CD4-positive, alpha-beta memory T cell (primary cell): ENCODE data around the gene ARID1B. TPM values are rescaled to one million over a fixed set of nuclear protein-coding genes. Genes with fewer than 3 reads are reported as not detected.

ENCODE experiments used
- CTCF ChIA-PET: fragments of 350-600 bp; sonication (Branson Sonifier 250); formaldehyde crosslinking; loops from one replicate; lab custom pipeline; 2021; ENCODE audit warnings: inconsistent platforms; ENCODE audit not compliant: partially characterized antibody; lab: Charles Lee
- POLR2A ChIA-PET: fragments of 350-600 bp; sonication (Branson Sonifier 250); formaldehyde crosslinking; loops from one replicate; lab custom pipeline; 2021; ENCODE audit not compliant: partially characterized antibody; lab: Charles Lee
- DNase-seq, 5 donors: peaks; one replicate each; pipeline versions ENCODE4 v3.0.0 to v3.0.0-alpha.2; 2020 to 2022; ENCODE audit warnings: mixed read lengths in 1 of 5
- H3K27ac ChIP-seq: one replicate; pipeline ENCODE4 v1.7.0; 2013; ENCODE audit warnings: low read depth, low read length
- H3K27me3 ChIP-seq: 2 replicates; pipeline ENCODE4 v1.7.0; 2013; ENCODE audit warnings: mild to moderate bottlenecking, low read length, moderate library complexity; ENCODE audit not compliant: insufficient read depth
- H3K36me3 ChIP-seq: 2 replicates; pipeline ENCODE4 v1.7.0; 2013; ENCODE audit warnings: mild to moderate bottlenecking, low read length, moderate library complexity; ENCODE audit not compliant: insufficient read depth
- H3K4me1 ChIP-seq: 2 replicates; pipeline ENCODE4 v1.7.0; 2013; ENCODE audit warnings: mild to moderate bottlenecking, low read length, moderate library complexity; ENCODE audit not compliant: insufficient read depth
- H3K4me3 ChIP-seq, 2 donors: one replicate each; pipeline ENCODE4 v1.7.0; 2013; ENCODE audit warnings: low read length in 2 of 2, mild to moderate bottlenecking in 1 of 2
- H3K9me3 ChIP-seq, 2 donors: one replicate each; pipeline ENCODE4 v1.7.0; 2013; ENCODE audit warnings: low read length in 2 of 2, control low read depth in 1 of 2; ENCODE audit not compliant: control insufficient read depth in 1 of 2
- H3K27ac Mint-ChIP-seq, 7 donors: one replicate each; pipeline ENCODE4 v1.8.0; 2020 to 2021; ENCODE audit warnings: mixed read lengths in 7 of 7, mild to moderate bottlenecking in 6 of 7, inconsistent platforms in 3 of 7, moderate library complexity in 3 of 7
- H3K27me3 Mint-ChIP-seq, 2 donors: one replicate each; pipeline ENCODE4 v1.8.0; 2020 to 2021; ENCODE audit warnings: mixed read lengths in 2 of 2
- H3K36me3 Mint-ChIP-seq, 2 donors: one replicate each; pipeline ENCODE4 v1.8.0; 2020 to 2021; ENCODE audit warnings: mixed read lengths in 2 of 2, inconsistent platforms in 1 of 2, mild to moderate bottlenecking in 1 of 2
- H3K4me1 Mint-ChIP-seq, 4 donors: one replicate each; pipeline ENCODE4 v1.8.0; 2020 to 2021; ENCODE audit warnings: mixed read lengths in 4 of 4, mild to moderate bottlenecking in 1 of 4
- H3K4me3 Mint-ChIP-seq, 8 donors: one replicate each; pipeline ENCODE4 v1.8.0; 2020 to 2021; ENCODE audit warnings: mixed read lengths in 8 of 8, mild to moderate bottlenecking in 7 of 8, moderate library complexity in 6 of 8, inconsistent platforms in 3 of 8
- H3K9me3 Mint-ChIP-seq, 8 donors: one replicate each; pipeline ENCODE4 v1.8.0; 2020 to 2021; ENCODE audit warnings: mixed read lengths in 8 of 8, mild to moderate bottlenecking in 5 of 8, inconsistent platforms in 3 of 8, moderate library complexity in 1 of 8
- intact Hi-C: fragments of 100-400 bp; cut with micrococcal nuclease; formaldehyde crosslinking; loops from one replicate; pipeline ENCODE4 v1.15.1; 2023
- polyA plus RNA-seq, 2 donors: library from polyadenylated mRNA; unstranded; fragments of 300-500 nt; fragmentation: Illumina TruSeq; gene quantifications; one replicate each; pipeline ENCODE4 v1.2.3, GENCODE V29; 2021
- total RNA-seq, 2 experiments: library from RNA; stranded (reverse); gene quantifications; one replicate each; pipeline ENCODE4 v1.2.3, GENCODE V29; 2021

Gene ARID1B
- total and polyA plus RNA-seq, 4 experiments from 2014 or later, result 5.4 to 131 (median 72.4) TPM

DNA sequence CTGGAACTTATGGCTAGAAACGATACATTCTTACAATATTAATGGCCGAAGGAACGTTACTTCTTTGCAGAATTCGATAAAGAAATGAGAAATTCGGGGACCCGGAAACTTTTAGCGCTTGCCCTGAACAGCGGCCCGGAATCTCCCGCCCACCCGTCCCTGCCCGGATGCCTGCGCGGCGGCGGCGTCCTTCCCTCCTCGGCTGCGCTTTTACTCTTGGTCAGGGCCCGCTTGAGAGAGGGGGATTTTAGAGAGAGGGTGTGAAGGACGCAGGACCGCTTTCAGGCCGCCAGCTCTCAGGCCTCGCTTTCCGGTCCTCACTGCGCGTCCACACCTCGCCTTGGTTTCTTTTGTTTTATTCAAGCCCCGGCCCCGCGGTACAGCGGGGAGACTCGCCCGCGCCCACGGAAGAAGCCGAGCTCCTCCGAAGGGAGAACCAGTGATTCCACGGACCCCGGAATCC, 243.7 kb downstream of the ARID1B start:
- Histone ChIP-seq H3K4me1 (peaks cover 31% of the 10 kb centered on the region), H3K36me3 (no peaks in the 10 kb centered on the region), H3K27ac (peak overlapping the region; percentile 98), H3K27me3 (no peaks in the 10 kb centered on the region), H3K9me3 (no peaks in the 10 kb centered on the region), H3K4me3 (peak overlapping the region; percentile 39 to 86)
- Mint-ChIP-seq H3K4me1 (peaks cover 30 to 56% (median 46%) of the 10 kb centered on the region in 4 donors), H3K9me3 (no peaks in the 10 kb centered on the region), H3K27me3 (no peaks in the 10 kb centered on the region), H3K36me3 (peaks cover 0 to 6% of the 10 kb centered on the region in 2 donors), H3K4me3 (peak overlapping the region; percentile 90 to 98 (median 96)), H3K27ac (peak overlapping the region; percentile 97 to 100 (median 99))
- ChIA-PET CTCF (interaction anchor here (1.1 to 2.1 kb wide), 3 partner anchors 12 to 254 kb away, joined by 3 to 7 read pairs (median 4); no protein-coding TSS in a partner anchor), POLR2A (interaction anchor here (0.8 to 3.8 kb wide), 22 partner anchors 9 to 1707 kb away, joined by 3 to 62 read pairs (median 4); partner anchors contain the start of genes ARID1B, TFB1M and ZDHHC14)
- peak in 1 of 5 donors; percentile 74 for DNase-seq
- intact Hi-C loops, result loop anchor here (1.0 to 2.0 kb wide), 6 partner anchors 33 to 1707 kb away; partner anchors contain the start of genes ARID1B and TFB1M

GRCh38 chr6:157021344-157021992, 244.3 kb downstream of the ARID1B start:
- Histone ChIP-seq H3K27me3 (no peaks in the 10 kb centered on the region), H3K4me3 (peak overlapping the region; percentile 54 to 86), H3K36me3 (no peaks in the 10 kb centered on the region), H3K4me1 (peaks cover 31% of the 10 kb centered on the region), H3K27ac (peak overlapping the region; percentile 98), H3K9me3 (no peaks in the 10 kb centered on the region)
- ChIA-PET POLR2A (interaction anchor here (0.6 to 3.8 kb wide), 27 partner anchors 8 to 1707 kb away, joined by 3 to 62 read pairs (median 4); partner anchors contain the start of genes ARID1B, TFB1M and ZDHHC14), CTCF (interaction anchor here (1.1 to 2.1 kb wide), 3 partner anchors 11 to 254 kb away, joined by 3 to 7 read pairs (median 4); no protein-coding TSS in a partner anchor)
- peak overlapping the region; percentile 95 to 98 (median 96) for H3K4me3 Mint-ChIP-seq
- peaks cover 30 to 55% (median 44%) of the 10 kb centered on the region in 4 donors for H3K4me1 Mint-ChIP-seq
- peak; percentile 88 to 93 (median 91) for DNase-seq
- no peaks in the 10 kb centered on the region for H3K9me3 Mint-ChIP-seq
- H3K27me3 Mint-ChIP-seq, result no peaks in the 10 kb centered on the region
- H3K27ac Mint-ChIP-seq, result peak overlapping the region; percentile 97 to 100 (median 99)
- H3K36me3 Mint-ChIP-seq, result peaks cover 4 to 6% of the 10 kb centered on the region in 2 donors
- intact Hi-C loops, result loop anchor here (1.0 to 2.0 kb wide), 6 partner anchors 33 to 1707 kb away; partner anchors contain the start of genes ARID1B and TFB1M

DNA sequence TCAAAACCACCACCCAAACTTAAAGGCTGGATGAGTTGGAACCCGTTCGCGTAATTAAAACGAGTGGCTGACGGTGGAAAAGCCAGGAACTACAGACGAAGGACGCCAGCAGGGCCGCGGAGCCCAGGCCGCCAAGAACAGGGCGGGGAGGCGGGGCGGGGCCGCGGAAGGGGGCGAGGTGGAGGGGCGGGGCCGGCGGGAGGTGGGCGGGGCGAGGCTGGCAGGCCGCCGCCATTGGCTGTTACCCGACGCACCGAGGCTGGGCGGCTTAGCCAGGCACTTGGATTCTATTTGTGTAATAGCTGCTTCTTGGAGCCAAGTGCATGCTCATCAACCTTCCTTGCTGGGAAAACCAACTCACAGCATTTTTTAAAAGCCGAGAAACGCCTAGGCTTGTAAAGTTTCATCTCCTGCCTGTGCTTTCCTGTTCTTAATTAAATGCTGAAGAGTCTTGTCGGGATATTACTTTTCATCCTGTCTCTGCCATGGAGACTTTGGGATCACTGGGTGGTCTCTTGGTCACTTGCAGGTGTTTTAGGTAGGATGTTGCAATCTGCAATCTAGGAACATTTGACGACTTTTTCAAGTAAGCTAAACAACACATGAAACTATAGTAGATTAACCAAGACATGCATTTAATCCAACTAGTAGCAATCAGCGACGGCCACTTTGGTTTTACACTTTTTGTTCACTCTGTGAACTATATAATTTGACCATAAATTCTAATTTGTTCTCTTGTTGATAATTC, 245.0 kb downstream of the ARID1B start:
- no peaks in the 10 kb centered on the region for H3K36me3 ChIP-seq
- peaks cover 27 to 54% (median 40%) of the 10 kb centered on the region in 4 donors for H3K4me1 Mint-ChIP-seq
- H3K9me3 ChIP-seq, result no peaks in the 10 kb centered on the region
- DNase-seq, result peak; percentile 77 to 84 (median 82)
- peak overlapping the region; percentile 97 to 100 (median 99) for H3K27ac Mint-ChIP-seq
- peak overlapping the region; percentile 95 to 98 (median 96) for H3K4me3 Mint-ChIP-seq
- POLR2A ChIA-PET, result interaction anchor here (0.6 to 3.8 kb wide), 14 partner anchors 10 to 626 kb away, joined by 3 to 62 read pairs (median 5); partner anchors contain the start of gene ARID1B
- H3K4me1 ChIP-seq, result peaks cover 31% of the 10 kb centered on the region
- intact Hi-C loops, result loop anchor here (1.0 to 2.0 kb wide), 8 partner anchors 11 to 1708 kb away; partner anchors contain the start of genes ARID1B, TFB1M and ZDHHC14
- peak overlapping the region; percentile 54 to 86 for H3K4me3 ChIP-seq
- H3K27ac ChIP-seq, result peak overlapping the region; percentile 98
- no peaks in the 10 kb centered on the region for H3K9me3 Mint-ChIP-seq
- CTCF ChIA-PET, result interaction anchor here (1.1 to 2.1 kb wide), 3 partner anchors 11 to 22 kb away, joined by 3 to 7 read pairs (median 4); no protein-coding TSS in a partner anchor
- no peaks in the 10 kb centered on the region for H3K27me3 ChIP-seq
- no peaks in the 10 kb centered on the region for H3K27me3 Mint-ChIP-seq
- H3K36me3 Mint-ChIP-seq, result peaks cover 4 to 6% of the 10 kb centered on the region in 2 donors

GRCh38 chr6:157023958-157024357, 246.8 kb downstream of the ARID1B start:
- H3K9me3 ChIP-seq, result no peaks in the 10 kb centered on the region
- no peak overlapping the region for H3K4me3 ChIP-seq
- Mint-ChIP-seq H3K27ac (peak overlapping the region in 2 of 7 donors; percentile 37 to 53), H3K4me3 (peak overlapping the region in 1 of 8 donors; percentile 18), H3K27me3 (no peaks in the 10 kb centered on the region), H3K4me1 (peaks cover 21 to 50% (median 35%) of the 10 kb centered on the region in 4 donors), H3K9me3 (no peaks in the 10 kb centered on the region), H3K36me3 (peaks cover 4 to 6% of the 10 kb centered on the region in 2 donors)
- no peaks in the 10 kb centered on the region for H3K27me3 ChIP-seq
- intact Hi-C loops, result loop anchor here (2.0 kb wide), 1 partner anchor 357 kb away; the partner anchor contains the start of gene ZDHHC14
- ChIA-PET POLR2A (interaction anchor here (0.9 kb wide), 1 partner anchor 33 kb away, joined by 3 read pairs; no protein-coding TSS in a partner anchor), CTCF (interaction anchor here (0.8 to 0.9 kb wide), 2 partner anchors 11 to 160 kb away, joined by 3 to 4 read pairs; no protein-coding TSS in a partner anchor)
- H3K4me1 ChIP-seq, result peaks cover 21% of the 10 kb centered on the region
- no peak overlapping the region for H3K27ac ChIP-seq
- no peaks in the 10 kb centered on the region for H3K36me3 ChIP-seq
- DNase-seq, result no peak

DNA sequence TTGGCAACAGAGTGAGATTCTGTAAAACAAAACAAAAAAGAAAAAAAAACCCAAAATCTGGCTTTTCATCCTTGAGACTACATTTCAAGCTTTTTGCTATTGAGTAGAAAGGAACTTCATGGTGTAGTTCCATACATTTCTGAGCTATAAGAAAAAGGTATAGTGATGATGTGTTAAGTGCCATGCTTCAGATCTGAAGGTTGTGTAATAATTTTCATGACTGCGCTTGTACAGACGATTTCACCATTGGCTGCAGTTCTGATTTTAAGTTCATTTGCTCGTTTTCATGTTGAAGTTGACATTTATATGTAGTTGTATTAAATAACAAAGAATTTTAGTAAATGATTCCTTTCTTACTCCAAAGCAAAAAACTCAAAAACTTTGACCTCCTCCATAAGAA, 247.6 kb downstream of the ARID1B start:
- Mint-ChIP-seq H3K9me3 (no peaks in the 10 kb centered on the region), H3K4me3 (no peak overlapping the region), H3K36me3 (peaks cover 4 to 6% of the 10 kb centered on the region in 2 donors), H3K4me1 (peaks cover 20 to 48% (median 31%) of the 10 kb centered on the region in 4 donors), H3K27me3 (no peaks in the 10 kb centered on the region), H3K27ac (peak overlapping the region in 1 of 7 donors; percentile 49)
- intact Hi-C loops, result no loop called here
- ChIA-PET POLR2A (interaction anchor here (0.6 to 0.9 kb wide), 2 partner anchors 32 to 300 kb away, joined by 3 read pairs; no protein-coding TSS in a partner anchor), CTCF (interaction anchor here (0.8 to 0.9 kb wide), 3 partner anchors 10 to 159 kb away, joined by 3 to 4 read pairs (median 3); no protein-coding TSS in a partner anchor)
- no peak for DNase-seq
- no peaks in the 10 kb centered on the region for H3K9me3 ChIP-seq
- no peak overlapping the region for H3K27ac ChIP-seq
- H3K4me1 ChIP-seq, result peaks cover 13% of the 10 kb centered on the region
- no peaks in the 10 kb centered on the region for H3K27me3 ChIP-seq
- H3K36me3 ChIP-seq, result no peaks in the 10 kb centered on the region
- H3K4me3 ChIP-seq, result no peak overlapping the region

DNA sequence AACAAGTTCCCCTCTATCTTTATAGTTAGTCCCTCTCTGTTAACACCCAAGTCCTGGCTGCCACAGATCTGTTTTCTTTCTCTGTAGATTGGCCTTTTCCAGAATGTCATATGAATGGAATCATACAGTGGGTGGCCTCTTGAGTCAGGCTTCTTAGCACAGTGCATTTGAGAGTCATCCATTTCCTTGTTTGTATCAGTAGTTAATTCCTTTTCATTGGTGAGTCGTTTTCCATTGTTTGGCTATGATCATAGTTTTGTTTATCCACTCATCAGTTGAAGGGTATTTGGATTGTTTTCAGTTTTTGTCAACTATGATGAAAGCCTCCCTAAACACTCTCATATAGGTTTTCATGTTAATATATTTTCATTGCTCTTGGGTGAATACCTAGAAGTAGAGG, 248.3 kb downstream of the ARID1B start:
- no peak overlapping the region for H3K4me3 ChIP-seq
- H3K4me1 ChIP-seq, result peaks cover 11% of the 10 kb centered on the region
- ChIA-PET POLR2A (no interaction called here), CTCF (no interaction called here)
- no peaks in the 10 kb centered on the region for H3K36me3 ChIP-seq
- H3K27me3 ChIP-seq, result no peaks in the 10 kb centered on the region
- H3K27ac ChIP-seq, result no peak overlapping the region
- H3K9me3 ChIP-seq, result no peaks in the 10 kb centered on the region
- H3K4me1 Mint-ChIP-seq, result peaks cover 19 to 47% (median 31%) of the 10 kb centered on the region in 4 donors
- no peak for DNase-seq
- no peaks in the 10 kb centered on the region for H3K27me3 Mint-ChIP-seq
- H3K4me3 Mint-ChIP-seq, result no peak overlapping the region
- intact Hi-C loops, result no loop called here
- H3K36me3 Mint-ChIP-seq, result peaks cover 4 to 6% of the 10 kb centered on the region in 2 donors
- no peaks in the 10 kb centered on the region for H3K9me3 Mint-ChIP-seq
- peak overlapping the region in 1 of 7 donors; percentile 49 for H3K27ac Mint-ChIP-seq
